Measurements from ENCODE around the gene ACAA1.

ACAA1 gene

DNA sequence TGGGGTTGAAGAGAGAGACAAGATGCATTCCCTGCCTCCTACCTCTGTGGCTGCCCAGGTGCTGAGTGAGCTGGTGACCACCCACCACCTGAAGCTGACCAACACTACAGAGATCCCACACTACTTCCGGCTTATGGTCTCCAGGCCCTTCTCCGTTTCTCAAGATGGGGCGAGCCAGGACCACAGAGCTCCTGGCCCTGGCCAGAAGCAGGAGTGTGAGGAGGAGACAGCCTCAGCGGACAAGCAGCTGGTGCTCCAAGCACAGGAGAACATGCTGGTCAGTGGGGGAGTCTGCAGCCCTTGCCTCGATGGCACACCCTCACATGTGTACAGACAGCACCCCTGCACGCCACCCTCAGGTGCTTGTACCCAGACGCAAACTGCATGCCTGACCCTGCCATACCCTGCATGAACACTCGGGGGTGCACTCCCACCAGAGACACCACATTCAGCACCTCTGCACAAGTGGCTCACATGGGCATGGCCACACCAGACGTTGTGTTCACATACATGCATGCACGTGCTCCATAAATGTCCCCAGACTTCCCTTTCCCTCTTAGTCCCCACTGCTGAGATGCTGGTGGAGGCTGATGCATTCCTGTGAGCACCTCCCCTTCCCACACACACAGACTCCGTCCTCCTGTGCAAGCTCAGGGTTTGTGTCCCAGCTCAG is 19.0 kb downstream of the ACAA1 start:
- DNase-seq, result peak; percentile 80

- no peak for DNase-seq
Measured at GRCh38 chr3:38117163-38117716, 19.7 kb downstream of the ACAA1 start.

DNA sequence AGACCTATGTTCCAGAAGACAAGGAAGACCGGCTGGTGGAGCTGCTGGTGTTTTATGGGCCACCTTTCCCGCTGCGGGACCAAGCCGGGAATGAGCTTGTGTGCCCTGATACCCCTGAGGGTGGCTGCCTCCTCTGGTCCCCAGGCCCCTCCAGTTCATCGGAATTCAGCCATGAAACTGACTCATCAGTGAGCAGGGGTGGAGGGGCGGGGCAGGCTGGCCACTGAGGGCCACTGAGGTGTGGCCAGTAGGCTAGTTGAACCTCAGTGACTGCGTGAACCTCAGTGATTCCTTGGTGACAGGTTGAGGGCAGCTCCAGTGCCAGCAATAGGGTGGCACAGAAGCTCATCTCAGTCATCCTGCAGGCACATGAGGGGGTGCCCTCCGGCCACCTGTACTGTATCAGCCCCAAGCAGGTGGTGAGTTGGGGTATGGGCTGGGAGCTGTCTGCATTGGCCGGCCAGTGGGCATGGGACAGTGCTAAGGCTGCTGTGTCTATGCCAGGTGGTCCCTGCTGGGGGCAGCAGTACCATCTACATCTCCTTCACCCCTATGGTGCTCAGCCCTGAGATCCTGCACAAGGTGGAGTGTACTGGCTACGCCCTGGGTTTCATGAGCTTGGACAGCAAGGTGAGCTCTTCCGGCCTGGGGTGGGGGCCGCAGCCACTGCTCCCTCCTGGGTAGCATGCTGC is 20.3 kb downstream of the ACAA1 start:
- DNase-seq, result no peak

DNA sequence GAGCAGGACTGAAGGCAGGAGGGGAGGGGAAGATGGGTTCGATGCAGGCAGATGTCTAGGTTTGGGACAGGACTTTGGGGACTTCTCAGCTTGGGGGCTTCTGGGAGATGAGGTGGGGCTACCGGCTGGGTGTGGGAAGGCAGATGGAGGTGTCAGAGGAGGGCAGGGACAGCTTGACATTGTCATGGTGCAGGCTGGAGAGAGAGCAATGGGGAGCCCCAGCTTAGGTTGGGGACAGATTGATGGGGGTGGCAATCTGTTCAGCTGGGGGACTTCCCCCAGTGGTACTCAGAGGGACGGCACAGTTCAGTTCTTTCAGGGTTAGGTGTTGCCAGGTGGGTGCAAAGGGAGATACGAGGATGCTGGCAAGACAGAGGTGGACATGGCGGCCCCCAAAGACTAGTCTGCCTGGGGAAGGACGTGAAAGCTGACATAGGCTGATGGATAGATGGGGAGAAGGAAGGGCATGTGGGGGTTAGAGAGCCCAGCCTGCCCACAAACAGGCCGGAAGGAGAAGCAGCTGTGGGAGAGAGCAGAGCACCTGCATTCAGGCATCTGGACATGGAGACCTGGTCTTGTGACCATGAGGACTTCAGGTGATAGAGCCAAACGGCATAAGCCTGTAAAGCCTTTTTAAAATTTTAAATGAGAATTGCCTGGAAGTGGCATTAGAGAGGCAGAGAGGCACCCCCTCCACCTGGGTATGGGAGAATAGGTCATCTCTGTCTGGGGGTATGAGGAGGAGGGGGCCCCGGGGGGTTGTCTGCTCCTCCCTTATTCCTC is 21.1 kb downstream of the ACAA1 start:
- no peak for DNase-seq

DNA sequence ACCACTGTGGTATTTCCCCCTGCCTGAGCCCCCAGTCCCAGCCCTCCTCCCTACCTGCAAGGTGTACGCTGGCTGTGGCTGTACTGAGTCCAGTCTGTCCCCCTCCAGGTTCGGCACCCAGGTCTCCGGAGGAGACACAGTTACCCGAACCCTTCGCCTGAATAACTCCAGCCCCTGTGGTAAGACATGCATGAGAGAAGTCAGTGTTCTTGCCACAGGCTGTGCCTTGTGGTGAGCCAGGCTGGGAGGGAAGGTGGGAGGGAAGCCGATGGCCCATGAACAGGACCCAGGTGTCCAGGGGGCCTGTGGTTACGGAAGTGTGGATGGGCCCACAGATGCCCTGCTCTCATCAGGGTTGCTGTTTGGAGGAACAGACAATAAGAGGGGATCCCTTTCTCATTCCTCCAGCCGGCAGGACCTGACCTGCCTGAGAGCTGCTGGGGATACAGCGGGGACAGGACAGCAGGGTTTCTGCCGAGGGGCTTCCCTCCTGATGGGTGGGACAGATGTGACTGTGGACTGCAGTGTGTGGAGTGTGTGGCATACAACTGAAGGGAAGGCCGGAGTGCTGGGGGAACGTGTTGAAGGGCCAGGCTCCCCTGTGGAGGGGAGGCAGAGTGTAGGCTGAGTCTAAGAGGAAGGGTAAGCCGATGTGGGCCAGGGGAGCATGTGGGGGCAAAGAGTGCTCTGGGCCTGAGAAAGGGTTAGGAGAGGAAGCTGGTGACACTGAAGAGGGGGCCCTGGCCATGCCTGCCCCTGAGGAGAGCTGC is 21.9 kb downstream of the ACAA1 start:
- no peak for DNase-seq

- no peak for DNase-seq
Measured at GRCh38 chr3:38114052-38114874, 22.7 kb downstream of the ACAA1 start.

DNA sequence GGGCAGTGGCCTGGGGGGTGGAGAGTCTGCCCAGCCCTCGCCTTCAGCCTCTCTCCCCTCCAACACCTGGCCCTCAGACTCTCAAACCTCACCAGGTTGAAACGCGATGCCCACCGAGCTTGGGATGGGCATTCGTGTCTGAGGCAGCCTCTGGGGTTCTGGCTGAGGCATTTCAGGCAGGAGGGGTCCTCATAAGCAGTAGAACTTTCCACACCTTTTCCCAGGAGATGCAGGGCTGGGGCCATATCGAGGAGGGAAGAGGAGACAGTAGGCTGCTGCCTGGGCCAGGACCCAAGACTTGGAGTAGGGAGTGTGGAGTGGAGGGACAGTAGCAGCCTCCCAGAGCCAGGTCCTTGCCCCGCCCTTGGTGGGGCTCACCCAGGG is 24.6 kb downstream of the ACAA1 start:
- no peak for DNase-seq

DNA sequence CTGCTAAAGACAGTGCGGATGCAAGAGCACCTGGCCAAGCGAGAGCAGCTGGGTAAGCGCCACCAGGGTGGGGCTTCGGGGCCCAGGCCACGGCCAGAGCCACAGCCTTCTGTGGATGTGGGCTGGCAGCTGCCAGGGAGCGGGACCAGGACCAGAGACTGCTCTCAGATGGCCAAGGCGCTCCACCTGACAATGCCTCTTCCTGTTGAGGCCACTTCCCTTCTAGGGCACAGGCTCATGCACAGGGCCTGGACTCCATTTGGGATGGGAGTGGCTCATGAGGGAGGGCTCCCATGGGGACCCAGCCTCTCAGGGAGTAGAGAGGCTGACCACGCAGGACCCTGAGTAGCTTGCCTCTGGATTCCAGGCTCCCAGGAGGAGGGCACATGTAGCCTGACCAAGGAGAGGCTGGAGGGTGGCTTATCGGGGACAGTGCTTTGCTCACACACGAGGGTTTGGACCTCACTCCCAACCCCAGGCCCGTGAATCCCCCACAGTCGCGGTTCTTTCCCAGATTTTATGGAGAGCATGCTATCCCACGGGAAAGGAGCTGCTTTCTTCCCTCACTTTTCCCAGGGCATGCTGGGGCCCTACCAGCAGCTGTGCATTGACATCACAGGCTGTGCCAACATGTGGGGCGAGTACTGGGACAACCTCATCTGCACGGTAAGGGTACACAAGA is 25.1 kb downstream of the ACAA1 start:
- DNase-seq, result no peak

- no peak for DNase-seq
Measured at GRCh38 chr3:38111201-38111600, 25.7 kb downstream of the ACAA1 start.

GRCh38 chr3:38110314-38111050 is 26.4 kb downstream of the ACAA1 start:
- DNase-seq, result no peak

- no peak for DNase-seq
Measured at GRCh38 chr3:38109580-38110313, 27.2 kb downstream of the ACAA1 start.

DNA sequence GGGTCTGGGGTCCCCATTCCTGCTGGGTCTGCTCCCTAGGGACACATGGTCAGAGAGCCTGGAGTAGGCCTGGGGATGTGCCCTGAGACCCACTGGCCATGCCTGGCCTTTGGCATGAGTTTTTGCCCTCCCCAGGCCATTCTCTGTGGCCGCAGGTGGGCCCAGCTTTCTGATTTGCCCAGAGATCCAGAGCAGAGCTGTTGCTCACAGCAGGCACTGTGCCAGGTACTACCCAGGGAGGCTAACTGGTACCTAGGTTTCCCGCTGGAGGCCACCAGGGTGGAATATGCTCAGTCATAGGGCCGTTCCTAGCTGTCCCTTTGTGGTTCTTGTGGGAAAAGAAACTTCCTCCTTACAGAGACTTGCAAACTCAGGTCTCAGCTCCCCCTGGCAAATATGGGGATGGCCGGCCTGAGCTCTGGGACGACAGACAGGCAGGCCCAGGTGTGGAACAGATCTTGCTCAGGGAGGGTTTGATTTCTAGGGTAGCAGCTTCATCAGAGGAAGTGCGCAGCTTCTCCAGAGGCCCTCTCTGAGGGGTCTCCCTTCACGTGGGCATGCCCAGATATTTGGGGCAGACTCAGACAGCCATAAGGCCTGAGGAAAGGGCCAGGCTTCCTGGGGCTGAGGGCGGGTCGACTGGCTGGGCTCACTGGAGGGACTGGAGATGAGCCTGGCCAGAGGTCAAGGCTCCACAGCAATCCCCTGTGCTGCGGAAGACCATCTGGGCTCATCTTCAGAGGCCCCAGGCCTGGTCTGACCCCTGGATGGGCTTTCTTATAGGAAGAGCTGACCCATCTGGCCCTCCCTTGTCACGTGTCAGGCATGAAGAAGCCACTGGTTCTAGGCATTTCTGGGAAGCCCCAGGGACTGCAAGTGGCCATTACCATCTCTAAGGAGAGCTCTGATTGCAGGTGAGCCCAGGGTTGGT is 28.0 kb downstream of the ACAA1 start:
- DNase-seq, result no peak

DNA sequence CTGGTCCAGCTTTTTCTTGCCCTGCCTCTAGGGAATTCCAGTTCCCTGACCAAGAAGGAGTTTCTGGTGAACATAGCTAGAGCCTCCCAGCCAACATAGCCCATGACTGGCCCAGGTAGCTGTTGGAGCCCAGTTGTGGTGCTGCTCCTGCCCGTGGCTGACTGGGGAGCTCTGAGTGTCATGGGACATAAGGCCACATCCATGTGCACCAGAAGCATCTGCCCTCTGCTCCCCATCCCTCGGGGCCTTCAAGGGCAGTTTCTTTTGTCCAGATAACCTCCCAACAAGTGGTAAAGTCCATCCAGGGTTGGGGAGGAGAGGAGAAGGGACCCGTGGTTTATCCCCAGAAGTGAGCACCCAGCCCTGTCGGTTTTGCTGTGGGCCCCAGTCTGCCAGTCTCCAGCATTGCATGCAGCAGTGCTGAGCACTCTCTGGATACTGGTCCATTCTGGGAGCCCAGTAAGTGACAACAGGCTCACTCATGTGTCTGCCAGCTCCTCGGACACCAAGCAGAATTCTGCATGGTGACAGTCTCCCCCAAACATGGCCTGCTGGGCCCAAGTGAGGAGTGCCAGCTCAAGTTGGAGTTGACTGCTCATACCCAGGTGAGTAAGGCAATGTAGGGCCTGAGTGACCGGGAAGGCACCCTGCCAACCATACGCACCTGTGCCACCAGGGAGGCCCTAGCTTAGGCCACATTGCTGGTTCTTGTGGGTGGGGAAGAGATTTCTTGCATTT is 28.8 kb downstream of the ACAA1 start:
- DNase-seq, result no peak

- DNase-seq, result no peak
Measured at GRCh38 chr3:38105525-38105924, 31.4 kb downstream of the ACAA1 start.

DNA sequence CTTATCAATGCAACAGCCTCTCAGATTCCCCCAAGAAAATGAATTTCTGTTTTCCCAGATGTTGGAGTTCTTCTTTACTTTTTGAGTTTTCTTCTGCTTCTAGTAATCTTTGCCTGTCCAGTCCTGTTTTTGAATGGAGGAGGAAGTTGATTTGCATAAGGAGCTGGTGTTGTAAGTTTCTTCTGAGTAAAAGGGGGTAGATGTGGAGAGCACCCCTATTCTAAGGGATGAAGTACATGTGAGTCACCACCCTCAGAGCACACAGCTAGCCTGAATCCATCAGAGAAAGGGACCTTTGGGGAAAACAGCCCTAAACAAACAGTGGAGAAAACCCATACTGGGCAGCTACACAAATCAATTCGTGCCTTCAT is 34.5 kb downstream of the ACAA1 start:
- no peak for DNase-seq

DNA sequence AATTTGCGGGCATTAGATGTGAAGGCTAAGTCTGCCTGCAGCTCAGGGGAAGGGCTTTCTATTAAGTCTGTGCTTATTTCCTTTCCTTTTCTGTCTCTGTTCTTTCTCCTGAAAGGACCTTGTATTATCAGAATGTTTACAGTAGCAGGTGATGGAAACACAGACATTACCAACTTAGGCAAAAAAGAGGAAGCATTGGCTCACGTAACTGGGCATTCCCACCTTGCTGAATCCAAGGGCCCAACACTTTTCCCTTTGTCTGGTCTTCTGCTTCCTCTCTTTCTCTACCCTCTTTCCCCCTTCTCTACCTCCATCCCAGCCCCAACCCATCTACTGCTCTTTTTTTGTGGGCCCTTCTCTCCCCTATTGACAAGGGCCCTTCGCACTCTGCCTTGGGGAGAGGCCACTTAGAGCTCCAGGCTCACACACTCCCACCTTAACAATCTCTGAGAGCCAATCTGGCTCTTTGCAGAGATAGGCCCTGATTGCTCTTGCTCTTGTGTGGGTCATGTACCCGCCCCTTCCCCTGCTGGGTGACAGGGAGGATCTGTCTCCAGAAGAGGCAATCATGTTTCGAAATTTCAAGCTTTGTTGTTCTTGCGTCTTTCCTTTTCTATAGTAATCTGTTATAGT is 35.0 kb downstream of the ACAA1 start:
- no peak for DNase-seq

- no peak for DNase-seq
Measured at GRCh38 chr3:38100498-38100897, 36.4 kb downstream of the ACAA1 start.

DNA sequence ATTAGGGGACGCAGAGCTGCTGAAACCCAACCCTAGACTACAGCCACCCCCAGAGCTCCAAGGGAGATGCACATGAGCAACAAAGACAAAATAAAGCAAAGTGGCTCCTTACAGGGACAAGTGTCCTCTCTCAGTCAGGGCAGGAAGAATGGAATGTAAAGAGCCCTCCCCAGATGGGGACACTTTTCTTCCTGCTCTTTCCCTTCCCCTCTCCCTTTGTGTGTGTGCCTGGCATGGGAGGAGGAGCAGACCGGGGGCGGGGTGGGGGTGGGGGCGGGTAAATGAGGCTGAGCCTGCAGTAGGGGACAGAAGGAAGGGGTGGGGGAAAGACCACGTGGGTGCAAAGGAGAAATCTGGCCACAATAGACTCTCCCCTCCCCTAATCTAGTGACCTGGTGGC is 37.4 kb downstream of the ACAA1 start:
- DNase-seq, result no peak
